A549 (cell line): Measurements from ENCODE around the gene DARS1.
"Not testable (repeated sequence)": the region's sequence is repeated elsewhere in the genome, so short reads cannot be mapped to it uniquely, and the experiment has no call there.

Source experiments
- CBX8 ChIP-seq: fragments of 200-600 bp; sonication (generic); IDR thresholded peaks from 2 replicates; pipeline ENCODE4 v1.6.1; 2016
- KDM5A ChIP-seq: fragments of 200-600 bp; sonication (generic); IDR thresholded peaks from 2 replicates; pipeline ENCODE4 v1.6.1; 2016; ENCODE audit warnings: antibody characterized with exemption, mild to moderate bottlenecking
- MAZ ChIP-seq: fragments of 150-350 bp; IDR thresholded peaks from 2 replicates; pipeline ENCODE4 v1.6.1; 2014; ENCODE audit warnings: antibody characterized with exemption, low read depth, low read length, borderline replicate concordance
- POLR2A ChIP-seq: IDR thresholded peaks from 2 replicates; pipeline ENCODE4 v1.6.1; 2012; ENCODE audit warnings: mild to moderate bottlenecking, low read length
- RAD21 ChIP-seq, 2 experiments: fragments of >200 bp in 1 of 2; sonication (Bioruptor Twin) in 1 of 2; formaldehyde crosslinking in 1 of 2; IDR thresholded peaks in 1 of 2; conservative IDR thresholded peaks in 1 of 2; 2 replicates in 1 of 2; 3 replicates in 1 of 2; pipeline ENCODE4 v1.6.1; 2012 to 2018; ENCODE audit warnings: inconsistent platforms in 1 of 2
- TF ChIP-seq, protein P1 (sequence below): fragments of >200 bp; sonication (Bioruptor Twin); formaldehyde crosslinking; IDR thresholded peaks from 3 replicates; pipeline ENCODE4 v1.5.1; 2016

DNA sequence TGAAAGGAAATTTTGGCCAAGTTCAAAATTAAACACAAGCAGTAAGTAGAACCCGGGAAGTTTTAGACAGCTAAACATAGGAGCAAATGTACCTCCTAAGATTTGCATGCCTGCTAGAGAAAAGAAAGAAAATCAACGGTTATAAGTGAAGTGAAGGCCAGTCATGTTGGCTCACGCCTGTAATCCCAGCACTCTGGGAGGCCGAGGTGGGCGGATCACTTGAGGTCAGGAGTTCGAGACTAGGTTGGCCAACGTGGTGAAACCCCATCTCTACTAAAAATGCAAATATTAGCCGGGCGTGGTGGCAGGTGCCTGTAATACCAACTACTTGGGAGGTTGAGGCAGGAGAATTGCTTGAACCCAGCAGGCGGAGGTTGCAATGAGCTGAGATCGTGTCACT, 21.0 kb downstream of the DARS1 start:
- TF ChIP-seq POLR2A; CBX8; MAZ; RAD21 (conservative IDR thresholded peaks at IDR 0.05 in 1 of 2, IDR thresholded peaks at IDR 0.05 in 1 of 2); KDM5A: not testable (repeated sequence)
- TF ChIP-seq, protein P1, sequence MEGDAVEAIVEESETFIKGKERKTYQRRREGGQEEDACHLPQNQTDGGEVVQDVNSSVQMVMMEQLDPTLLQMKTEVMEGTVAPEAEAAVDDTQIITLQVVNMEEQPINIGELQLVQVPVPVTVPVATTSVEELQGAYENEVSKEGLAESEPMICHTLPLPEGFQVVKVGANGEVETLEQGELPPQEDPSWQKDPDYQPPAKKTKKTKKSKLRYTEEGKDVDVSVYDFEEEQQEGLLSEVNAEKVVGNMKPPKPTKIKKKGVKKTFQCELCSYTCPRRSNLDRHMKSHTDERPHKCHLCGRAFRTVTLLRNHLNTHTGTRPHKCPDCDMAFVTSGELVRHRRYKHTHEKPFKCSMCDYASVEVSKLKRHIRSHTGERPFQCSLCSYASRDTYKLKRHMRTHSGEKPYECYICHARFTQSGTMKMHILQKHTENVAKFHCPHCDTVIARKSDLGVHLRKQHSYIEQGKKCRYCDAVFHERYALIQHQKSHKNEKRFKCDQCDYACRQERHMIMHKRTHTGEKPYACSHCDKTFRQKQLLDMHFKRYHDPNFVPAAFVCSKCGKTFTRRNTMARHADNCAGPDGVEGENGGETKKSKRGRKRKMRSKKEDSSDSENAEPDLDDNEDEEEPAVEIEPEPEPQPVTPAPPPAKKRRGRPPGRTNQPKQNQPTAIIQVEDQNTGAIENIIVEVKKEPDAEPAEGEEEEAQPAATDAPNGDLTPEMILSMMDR, result not testable (repeated sequence)
